Panc1 (cell line): ENCODE data around the gene DDX41.

ENCODE experiments used
- CTCF ChIP-seq: fragments of 450-650 bp; IDR thresholded peaks from 2 replicates; pipeline ENCODE4 v1.5.1; 2017; ENCODE audit warnings: mild to moderate bottlenecking
- TF ChIP-seq, protein P1 (sequence below), 2 experiments: IDR thresholded peaks; 2 replicates each; pipeline ENCODE4 v1.6.1; 2011 to 2012; ENCODE audit warnings: low read depth in 2 of 2, control low read depth in 1 of 2, low read length in 1 of 2, mild to moderate bottlenecking in 1 of 2, moderate library complexity in 1 of 2; ENCODE audit not compliant: insufficient read depth in 1 of 2

GRCh38 chr5:177493795-177494345 lies 22.9 kb downstream of the DDX41 start:
- TF ChIP-seq, protein P1, sequence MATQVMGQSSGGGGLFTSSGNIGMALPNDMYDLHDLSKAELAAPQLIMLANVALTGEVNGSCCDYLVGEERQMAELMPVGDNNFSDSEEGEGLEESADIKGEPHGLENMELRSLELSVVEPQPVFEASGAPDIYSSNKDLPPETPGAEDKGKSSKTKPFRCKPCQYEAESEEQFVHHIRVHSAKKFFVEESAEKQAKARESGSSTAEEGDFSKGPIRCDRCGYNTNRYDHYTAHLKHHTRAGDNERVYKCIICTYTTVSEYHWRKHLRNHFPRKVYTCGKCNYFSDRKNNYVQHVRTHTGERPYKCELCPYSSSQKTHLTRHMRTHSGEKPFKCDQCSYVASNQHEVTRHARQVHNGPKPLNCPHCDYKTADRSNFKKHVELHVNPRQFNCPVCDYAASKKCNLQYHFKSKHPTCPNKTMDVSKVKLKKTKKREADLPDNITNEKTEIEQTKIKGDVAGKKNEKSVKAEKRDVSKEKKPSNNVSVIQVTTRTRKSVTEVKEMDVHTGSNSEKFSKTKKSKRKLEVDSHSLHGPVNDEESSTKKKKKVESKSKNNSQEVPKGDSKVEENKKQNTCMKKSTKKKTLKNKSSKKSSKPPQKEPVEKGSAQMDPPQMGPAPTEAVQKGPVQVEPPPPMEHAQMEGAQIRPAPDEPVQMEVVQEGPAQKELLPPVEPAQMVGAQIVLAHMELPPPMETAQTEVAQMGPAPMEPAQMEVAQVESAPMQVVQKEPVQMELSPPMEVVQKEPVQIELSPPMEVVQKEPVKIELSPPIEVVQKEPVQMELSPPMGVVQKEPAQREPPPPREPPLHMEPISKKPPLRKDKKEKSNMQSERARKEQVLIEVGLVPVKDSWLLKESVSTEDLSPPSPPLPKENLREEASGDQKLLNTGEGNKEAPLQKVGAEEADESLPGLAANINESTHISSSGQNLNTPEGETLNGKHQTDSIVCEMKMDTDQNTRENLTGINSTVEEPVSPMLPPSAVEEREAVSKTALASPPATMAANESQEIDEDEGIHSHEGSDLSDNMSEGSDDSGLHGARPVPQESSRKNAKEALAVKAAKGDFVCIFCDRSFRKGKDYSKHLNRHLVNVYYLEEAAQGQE (IDR thresholded peaks at IDR 0.05; ENCODE audit: insufficient read depth in 1 of 2, low read depth in 2 of 2, low read length in 1 of 2), result no peak
- TF ChIP-seq CTCF, result no peak
